ENCODE data around the gene PIP5K1B. TPM values are rescaled to one million over a fixed set of nuclear protein-coding genes. Genes with fewer than 3 reads are reported as not detected.

PIP5K1B gene
- total and polyA plus RNA-seq, 2 donors (not counting 1 experiment from before 2014, with no cell fraction given) = 11.8 to 24.1 TPM

GRCh38 chr9:68732405-68733020, 27.5 kb downstream of the PIP5K1B start:
- Histone ChIP-seq H3K4me2 (replicated peaks; ENCODE audit: low read depth, low read length, poor library complexity, severe bottlenecking) (no peak overlapping the region), H3K9ac (ENCODE audit: low read length) (no peak overlapping the region)
- H3K4me3 Mint-ChIP-seq = no peak overlapping the region

DNA sequence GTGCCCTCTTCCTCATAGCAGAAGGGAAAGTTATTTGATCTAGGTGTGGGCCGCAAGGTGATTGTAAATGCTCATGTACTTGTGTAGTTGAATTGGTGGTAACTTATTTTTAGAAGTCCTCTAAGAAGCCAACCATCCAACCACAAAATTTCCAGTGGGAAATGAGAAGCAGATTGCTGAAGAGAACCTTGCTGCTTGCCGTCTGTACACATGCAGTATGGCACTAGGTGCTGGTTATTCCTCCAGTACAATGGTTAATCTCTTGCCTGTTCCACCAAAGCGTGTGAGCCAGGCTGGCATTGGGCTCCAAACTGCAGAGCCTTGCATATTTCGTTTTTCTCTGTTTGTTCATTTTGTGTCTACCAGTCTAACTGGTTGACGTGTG, 28.0 kb downstream of the PIP5K1B start:
- no peak overlapping the region for H3K4me2 ChIP-seq (replicated peaks; ENCODE audit: low read depth, low read length, poor library complexity, severe bottlenecking)
- no peaks in the 10 kb centered on the region for H3K9me3 ChIP-seq (ENCODE audit: control extremely low read depth in 1 of 3, control insufficient read depth in 2 of 3, insufficient read depth in 1 of 3, low read length in 2 of 3)
- Mint-ChIP-seq H3K4me1 (peaks cover 34% of the 10 kb centered on the region), H3K27ac (no peak overlapping the region), H3K27me3 (no peaks in the 10 kb centered on the region), H3K9me3 (ENCODE audit: insufficient read depth) (no peaks in the 10 kb centered on the region), H3K4me3 (no peak overlapping the region)
- H3K27me3 ChIP-seq (replicated peaks in 1 of 4; ENCODE audit: control extremely low read depth in 1 of 4, control insufficient read depth in 3 of 4, insufficient read depth in 4 of 4, low read length in 3 of 4) = no peaks in the 10 kb centered on the region
- no peak for ATAC-seq (ENCODE audit: low read depth)
- DNase-seq = no peak
- ChIA-PET POLR2A (no interaction called here), CTCF (no interaction called here)
- TF ChIP-seq CTCF (IDR thresholded peaks at IDR 0.05) (no peak), EZH2 (IDR thresholded peaks at IDR 0.05; ENCODE audit: borderline replicate concordance, insufficient read depth, low read depth, low read length, poor library complexity, severe bottlenecking) (no peak)
- peaks cover 0 to 6% of the 10 kb centered on the region in 2 donors for H3K4me1 ChIP-seq (ENCODE audit: control insufficient read depth in 2 of 2, insufficient read depth in 2 of 2, low read length in 2 of 2)
- no peak overlapping the region for H3K9ac ChIP-seq (ENCODE audit: low read length)
- WGBS (ENCODE audit: insufficient coverage) = 25% methylated on average over 1 of the region's 5 CpGs
- peaks cover 94% of the 10 kb centered on the region for H3K79me2 ChIP-seq (ENCODE audit: control insufficient read depth, insufficient read depth, low read length)
- no peak overlapping the region for H3K4me3 ChIP-seq (ENCODE audit: control extremely low read depth in 1 of 5, extremely low read depth in 1 of 5, insufficient read depth in 1 of 5, low read depth in 2 of 5, low read length in 4 of 5)
- no peak overlapping the region for H3K27ac ChIP-seq (ENCODE audit: low read length in 2 of 2)
- H4K20me1 ChIP-seq (ENCODE audit: control insufficient read depth, insufficient read depth, low read length, poor library complexity, severe bottlenecking) = peaks cover 58% of the 10 kb centered on the region
- intact Hi-C loops (cut with micrococcal nuclease) = no loop called here
- no peak overlapping the region for H2AFZ ChIP-seq (ENCODE audit: insufficient read depth, low read depth, low read length, poor library complexity, severe bottlenecking)
- H3K36me3 ChIP-seq (replicated peaks in 1 of 2; ENCODE audit: control extremely low read depth in 1 of 2, control insufficient read depth in 1 of 2, extremely low read depth in 1 of 2, insufficient read depth in 2 of 2, low read length in 1 of 2) = peaks cover 0 to 6% of the 10 kb centered on the region in 2 experiments

More at GRCh38 chr9:68732405-68733020, 27.5 kb downstream of the PIP5K1B start:
- Histone ChIP-seq H3K4me3 (ENCODE audit: control extremely low read depth in 1 of 5, extremely low read depth in 1 of 5, insufficient read depth in 1 of 5, low read depth in 2 of 5, low read length in 4 of 5) (no peak overlapping the region), H4K20me1 (ENCODE audit: control insufficient read depth, insufficient read depth, low read length, poor library complexity, severe bottlenecking) (peaks cover 58% of the 10 kb centered on the region), H3K79me2 (ENCODE audit: control insufficient read depth, insufficient read depth, low read length) (peaks cover 94% of the 10 kb centered on the region), H3K9me3 (ENCODE audit: control extremely low read depth in 1 of 3, control insufficient read depth in 2 of 3, insufficient read depth in 1 of 3, low read length in 2 of 3) (no peaks in the 10 kb centered on the region), H2AFZ (ENCODE audit: insufficient read depth, low read depth, low read length, poor library complexity, severe bottlenecking) (no peak overlapping the region), H3K36me3 (replicated peaks in 1 of 2; ENCODE audit: control extremely low read depth in 1 of 2, control insufficient read depth in 1 of 2, extremely low read depth in 1 of 2, insufficient read depth in 2 of 2, low read length in 1 of 2) (peaks cover 0 to 6% of the 10 kb centered on the region in 2 experiments), H3K4me1 (ENCODE audit: control insufficient read depth in 2 of 2, insufficient read depth in 2 of 2, low read length in 2 of 2) (peaks cover 0 to 5% of the 10 kb centered on the region in 2 donors), H3K27me3 (replicated peaks in 1 of 4; ENCODE audit: control extremely low read depth in 1 of 4, control insufficient read depth in 3 of 4, insufficient read depth in 4 of 4, low read length in 3 of 4) (no peaks in the 10 kb centered on the region), H3K27ac (ENCODE audit: low read length in 2 of 2) (no peak overlapping the region)
- Mint-ChIP-seq H3K27me3 (no peaks in the 10 kb centered on the region), H3K4me1 (peaks cover 32% of the 10 kb centered on the region), H3K9me3 (ENCODE audit: insufficient read depth) (no peaks in the 10 kb centered on the region), H3K27ac (no peak overlapping the region)
- ATAC-seq (ENCODE audit: low read depth) = no peak
- TF ChIP-seq EZH2 (IDR thresholded peaks at IDR 0.05; ENCODE audit: borderline replicate concordance, insufficient read depth, low read depth, low read length, poor library complexity, severe bottlenecking) = no peak
- no peak for TF ChIP-seq CTCF (IDR thresholded peaks at IDR 0.05)
- POLR2A ChIA-PET = no interaction called here
- DNase-seq = no peak
- CTCF ChIA-PET = no interaction called here
- intact Hi-C loops (cut with micrococcal nuclease) = no loop called here
- 98% methylated on average over 8 of the region's 11 CpGs for WGBS (ENCODE audit: insufficient coverage)

Data from B cell (primary cell).